Ascending aorta (tissue), 2 donors: ENCODE data around the gene SLC4A5. TPM values are rescaled to one million over a fixed set of nuclear protein-coding genes. Genes with fewer than 3 reads are reported as not detected.
"Not testable (repeated sequence)": the region's sequence is repeated elsewhere in the genome, so short reads cannot be mapped to it uniquely, and the experiment has no call there.

Source experiments
- DNase-seq, 2 donors: peaks; one replicate each; pipeline ENCODE4 v3.0.0-alpha.2; 2019; ENCODE audit warnings: low spot score in 2 of 2
- H3K27ac ChIP-seq, 2 donors: fragments of 200-600 bp; sonication (generic); one replicate each; pipeline ENCODE4 v1.5.1; 2016 to 2017; ENCODE audit warnings: mild to moderate bottlenecking in 1 of 2
- H3K27me3 ChIP-seq: fragments of 200-600 bp; sonication (generic); one replicate; pipeline ENCODE4 v1.5.1; 2017
- H3K36me3 ChIP-seq, 2 donors: fragments of 200-600 bp; sonication (generic); one replicate each; pipeline ENCODE4 v1.5.1; 2016
- H3K4me1 ChIP-seq, 2 donors: fragments of 200-600 bp; sonication (generic); one replicate each; pipeline ENCODE4 v1.5.1; 2016 to 2017; ENCODE audit warnings: mild to moderate bottlenecking in 1 of 2
- H3K4me3 ChIP-seq, 2 donors: fragments of 200-600 bp; sonication (generic); one replicate each; pipeline ENCODE4 v1.5.1; 2016 to 2017; ENCODE audit warnings: mild to moderate bottlenecking in 1 of 2
- H3K9me3 ChIP-seq, 2 donors: fragments of 200-600 bp; sonication (generic); one replicate each; pipeline ENCODE4 v1.5.1; 2016
- intact Hi-C: fragments of 100-400 bp; cut with DNase I; formaldehyde crosslinking; loops from one replicate; pipeline ENCODE4 v1.15.1; 2023
- total RNA-seq: library from RNA; depleted of rRNA; stranded (reverse); fragments of >200 nt; gene quantifications from one replicate; pipeline ENCODE4 v1.1.0, GENCODE V29; 2016
- TF ChIP-seq, protein P1 (sequence below), 3 experiments: fragments of 200-600 bp in 2 of 3; fragments of 450-650 bp in 1 of 3; sonication (generic) in 2 of 3; IDR thresholded peaks; one replicate each; pipeline ENCODE4 v1.5.1; 2016 to 2019; ENCODE audit warnings: antibody characterized with exemption in 3 of 3, mild to moderate bottlenecking in 1 of 3, moderate library complexity in 1 of 3

SLC4A5 gene
- total RNA-seq, 1 donor from 2014 or later, result 0.11 TPM

DNA sequence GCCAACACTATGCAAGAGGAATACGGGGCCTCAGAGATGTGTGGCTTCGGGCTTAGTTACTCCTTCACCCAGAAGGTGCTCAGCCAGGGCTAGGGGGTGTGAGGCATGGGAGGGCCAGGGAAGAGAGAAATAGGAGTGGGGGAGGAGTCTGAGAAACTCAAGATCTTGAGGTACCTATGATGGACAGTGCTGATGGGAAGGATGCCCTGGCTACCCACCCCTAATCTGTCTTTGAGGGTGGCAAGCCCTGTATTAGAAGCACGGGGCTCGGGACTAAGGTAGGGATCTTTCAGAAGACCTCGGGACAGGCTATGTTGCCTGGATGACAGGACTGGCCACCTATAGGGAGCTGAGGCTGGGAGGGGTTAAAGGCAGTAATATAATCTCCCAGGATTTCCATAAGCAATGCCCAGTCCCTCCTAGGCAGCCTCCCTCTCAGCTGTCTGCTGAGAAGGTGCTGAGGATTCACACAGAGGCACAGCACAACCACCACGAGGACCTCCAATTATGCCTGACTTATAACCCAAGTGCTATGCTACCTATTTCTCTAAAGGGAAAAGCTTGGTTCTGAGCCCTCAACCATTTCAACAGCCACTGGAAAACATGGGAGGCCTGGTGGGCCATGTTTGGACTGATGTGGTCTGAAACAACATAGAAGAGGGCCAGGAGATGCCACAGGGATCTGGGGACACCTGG is 121.5 kb downstream of the SLC4A5 start:
- H3K9me3 ChIP-seq, result no peaks in the 10 kb centered on the region
- peaks cover 11 to 27% of the 10 kb centered on the region in 2 donors for H3K36me3 ChIP-seq
- no peaks in the 10 kb centered on the region for H3K27me3 ChIP-seq
- no peak for DNase-seq
- H3K27ac ChIP-seq, result no peak overlapping the region
- H3K4me1 ChIP-seq, result peaks cover 9 to 19% of the 10 kb centered on the region in 2 donors
- intact Hi-C loops, result no loop called here
- TF ChIP-seq, protein P1, sequence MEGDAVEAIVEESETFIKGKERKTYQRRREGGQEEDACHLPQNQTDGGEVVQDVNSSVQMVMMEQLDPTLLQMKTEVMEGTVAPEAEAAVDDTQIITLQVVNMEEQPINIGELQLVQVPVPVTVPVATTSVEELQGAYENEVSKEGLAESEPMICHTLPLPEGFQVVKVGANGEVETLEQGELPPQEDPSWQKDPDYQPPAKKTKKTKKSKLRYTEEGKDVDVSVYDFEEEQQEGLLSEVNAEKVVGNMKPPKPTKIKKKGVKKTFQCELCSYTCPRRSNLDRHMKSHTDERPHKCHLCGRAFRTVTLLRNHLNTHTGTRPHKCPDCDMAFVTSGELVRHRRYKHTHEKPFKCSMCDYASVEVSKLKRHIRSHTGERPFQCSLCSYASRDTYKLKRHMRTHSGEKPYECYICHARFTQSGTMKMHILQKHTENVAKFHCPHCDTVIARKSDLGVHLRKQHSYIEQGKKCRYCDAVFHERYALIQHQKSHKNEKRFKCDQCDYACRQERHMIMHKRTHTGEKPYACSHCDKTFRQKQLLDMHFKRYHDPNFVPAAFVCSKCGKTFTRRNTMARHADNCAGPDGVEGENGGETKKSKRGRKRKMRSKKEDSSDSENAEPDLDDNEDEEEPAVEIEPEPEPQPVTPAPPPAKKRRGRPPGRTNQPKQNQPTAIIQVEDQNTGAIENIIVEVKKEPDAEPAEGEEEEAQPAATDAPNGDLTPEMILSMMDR (IDR thresholded peaks at IDR 0.05), result no peak
- no peak overlapping the region for H3K4me3 ChIP-seq

DNA sequence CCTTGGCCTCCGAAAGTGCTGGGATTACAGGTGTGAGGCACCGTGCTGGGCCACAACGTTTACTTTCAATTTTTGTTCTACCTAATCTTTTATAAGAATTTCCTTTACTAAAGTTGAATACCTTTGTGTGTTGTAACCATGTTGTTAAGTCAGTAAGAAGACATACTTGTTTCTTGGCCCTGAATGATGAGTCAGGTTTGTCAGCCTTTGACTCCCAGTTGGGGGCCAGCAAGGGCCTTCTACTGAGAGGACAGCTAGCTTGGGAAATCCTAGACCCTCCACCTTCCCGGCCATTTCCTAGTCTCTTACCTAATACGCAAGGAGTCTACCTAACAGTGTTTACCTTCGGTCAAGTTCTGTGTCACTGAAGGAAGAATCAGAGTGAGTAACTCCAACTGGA is 122.1 kb downstream of the SLC4A5 start:
- Histone ChIP-seq H3K9me3 (no peaks in the 10 kb centered on the region), H3K4me3 (no peak overlapping the region), H3K27ac (no peak overlapping the region), H3K36me3 (peaks cover 16 to 34% of the 10 kb centered on the region in 2 donors), H3K4me1 (peaks cover 7 to 15% of the 10 kb centered on the region in 2 donors), H3K27me3 (no peaks in the 10 kb centered on the region)
- DNase-seq, result no peak
- intact Hi-C loops, result no loop called here
- TF ChIP-seq, protein P1 (IDR thresholded peaks at IDR 0.05), result no peak

DNA sequence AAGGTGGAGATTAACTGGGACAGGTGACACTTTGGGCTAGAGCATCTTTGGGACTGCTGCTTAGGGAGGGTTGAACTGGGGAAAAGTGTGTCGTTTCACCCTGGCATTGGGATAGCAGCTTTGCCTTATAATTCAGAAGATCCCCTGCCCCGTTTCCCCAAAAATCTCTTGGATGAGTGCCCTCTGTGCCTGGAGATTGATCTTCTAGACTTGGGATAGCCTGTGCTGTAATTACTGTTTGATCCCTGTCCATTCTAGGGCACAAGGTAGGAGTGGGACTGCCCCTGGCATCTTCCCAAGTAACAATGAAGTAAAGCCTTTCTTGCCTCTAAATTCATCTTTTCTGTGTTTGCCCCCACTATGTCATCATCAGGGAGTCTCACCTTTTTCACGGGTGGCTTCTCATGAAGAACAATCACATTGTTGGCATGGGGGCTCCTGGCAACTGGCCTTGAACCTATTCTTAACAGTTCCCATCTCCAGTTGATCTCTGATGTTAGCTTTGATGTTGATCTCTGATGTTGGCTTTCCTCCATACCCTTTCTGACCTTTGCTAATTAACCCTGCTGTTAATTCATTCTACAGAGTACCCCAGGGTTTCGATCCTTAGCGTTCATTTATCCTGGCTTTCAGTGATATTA is 123.2 kb downstream of the SLC4A5 start:
- no peak for DNase-seq
- Histone ChIP-seq H3K4me3 (no peak overlapping the region), H3K27ac (no peak overlapping the region), H3K9me3 (no peaks in the 10 kb centered on the region), H3K36me3 (peaks cover 21 to 45% of the 10 kb centered on the region in 2 donors), H3K27me3 (no peaks in the 10 kb centered on the region), H3K4me1 (peaks cover 0 to 4% of the 10 kb centered on the region in 2 donors)
- intact Hi-C loops, result no loop called here
- TF ChIP-seq, protein P1 (IDR thresholded peaks at IDR 0.05), result no peak

DNA sequence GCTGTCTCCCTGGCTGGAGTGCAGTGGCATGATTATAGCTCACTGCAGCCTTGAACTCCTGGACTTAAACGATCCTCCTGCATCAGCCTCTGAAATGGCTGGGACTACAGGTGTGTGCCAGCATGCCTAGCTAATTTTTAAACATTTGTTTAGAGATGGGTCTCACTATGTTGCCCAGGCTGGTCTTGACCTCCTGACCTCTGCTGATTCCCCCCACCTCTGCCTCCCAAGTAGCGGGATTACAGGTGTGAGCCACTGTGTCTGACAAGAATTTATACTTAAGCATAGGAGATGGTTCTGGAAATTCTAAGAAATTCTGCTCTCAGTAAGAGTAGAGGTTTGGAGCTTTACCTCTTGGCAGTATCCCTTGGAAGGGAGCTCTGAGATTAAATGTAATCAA is 126.6 kb downstream of the SLC4A5 start:
- Histone ChIP-seq H3K36me3 (peaks cover 46 to 75% of the 10 kb centered on the region in 2 donors), H3K4me1 (no peaks in the 10 kb centered on the region), H3K27me3 (no peaks in the 10 kb centered on the region), H3K9me3 (no peaks in the 10 kb centered on the region), H3K4me3 (no peak overlapping the region), H3K27ac (no peak overlapping the region)
- TF ChIP-seq, protein P1 (IDR thresholded peaks at IDR 0.05), result no peak
- DNase-seq, result no peak
- intact Hi-C loops, result no loop called here

DNA sequence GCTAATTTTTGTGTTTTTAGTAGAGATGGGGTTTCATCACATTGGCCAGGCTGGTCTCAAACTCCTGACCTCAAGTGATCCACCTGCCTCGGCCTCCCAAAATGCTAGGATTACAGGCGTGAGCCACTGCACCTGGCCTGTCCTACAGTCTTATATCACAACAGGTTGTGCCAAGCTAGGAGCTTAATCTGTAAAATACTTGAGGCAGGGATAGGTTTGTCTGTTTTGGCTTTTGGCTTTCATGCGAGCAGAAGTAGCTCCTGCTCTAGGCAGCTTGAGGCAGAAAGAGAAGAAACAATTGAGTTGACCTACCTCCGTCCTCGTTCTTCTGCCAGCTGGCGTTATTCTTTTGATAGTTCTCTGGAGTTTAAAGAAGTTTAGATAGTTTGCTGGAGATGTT is 127.4 kb downstream of the SLC4A5 start:
- H3K36me3 ChIP-seq, result peaks cover 49 to 77% of the 10 kb centered on the region in 2 donors
- DNase-seq, H3K9me3 ChIP-seq, H3K4me3 ChIP-seq, intact Hi-C loops, H3K27me3 ChIP-seq, H3K4me1 ChIP-seq, H3K27ac ChIP-seq: not testable (repeated sequence)

DNA sequence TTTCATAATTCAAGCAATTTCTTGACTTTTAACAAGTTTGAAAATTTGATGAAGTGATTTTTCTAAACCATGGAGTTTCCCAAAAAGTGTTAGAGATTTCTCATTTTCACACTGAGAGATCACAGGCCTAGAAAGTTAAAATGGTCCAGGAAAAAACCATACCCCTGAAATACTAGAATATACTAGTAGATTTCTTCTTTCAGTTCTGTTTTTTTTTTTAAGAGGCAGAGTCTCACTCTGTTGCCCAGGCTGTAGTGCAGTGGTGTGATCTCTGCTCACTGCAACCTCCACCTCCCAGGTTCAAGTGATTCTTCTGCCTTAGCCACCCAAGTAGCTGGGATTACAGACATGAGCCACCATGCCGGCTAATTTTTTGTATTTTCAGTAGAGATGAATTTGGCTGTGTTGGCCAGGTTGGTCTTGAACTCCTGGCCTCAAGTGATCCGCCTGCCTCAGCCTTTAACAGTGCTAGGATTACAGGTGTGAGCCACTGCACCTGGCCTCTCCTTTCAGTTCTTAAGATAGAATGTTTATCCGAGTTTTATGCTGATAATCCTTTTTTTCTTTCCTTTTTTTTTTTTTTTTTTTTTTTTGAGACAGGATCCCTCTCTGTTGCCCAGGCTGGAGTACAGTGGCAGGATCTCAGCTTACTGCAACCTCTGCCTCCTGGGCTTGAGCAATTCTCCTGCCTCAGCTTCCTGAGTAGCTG is 130.4 kb downstream of the SLC4A5 start:
- peaks cover 0 to 17% of the 10 kb centered on the region in 2 donors for H3K4me1 ChIP-seq
- peaks cover 64 to 94% of the 10 kb centered on the region in 2 donors for H3K36me3 ChIP-seq
- H3K27me3 ChIP-seq, result no peaks in the 10 kb centered on the region
- intact Hi-C loops, result no loop called here
- TF ChIP-seq, protein P1 (IDR thresholded peaks at IDR 0.05), result no peak
- no peak overlapping the region for H3K4me3 ChIP-seq
- no peak overlapping the region for H3K27ac ChIP-seq
- H3K9me3 ChIP-seq, result no peaks in the 10 kb centered on the region
- DNase-seq, result no peak
